NCI-H1436 treated with DMSO at 0.1 percent for 48 hours (cell line): ENCODE data around the gene EVC.
"Not testable (repeated sequence)": the region's sequence is repeated elsewhere in the genome, so short reads cannot be mapped to it uniquely, and the experiment has no call there.

Experiments used
- DNase-seq: peaks from one replicate; lab custom pipeline; 2025; lab: John Stamatoyannopoulos, UW

EVC gene

DNA sequence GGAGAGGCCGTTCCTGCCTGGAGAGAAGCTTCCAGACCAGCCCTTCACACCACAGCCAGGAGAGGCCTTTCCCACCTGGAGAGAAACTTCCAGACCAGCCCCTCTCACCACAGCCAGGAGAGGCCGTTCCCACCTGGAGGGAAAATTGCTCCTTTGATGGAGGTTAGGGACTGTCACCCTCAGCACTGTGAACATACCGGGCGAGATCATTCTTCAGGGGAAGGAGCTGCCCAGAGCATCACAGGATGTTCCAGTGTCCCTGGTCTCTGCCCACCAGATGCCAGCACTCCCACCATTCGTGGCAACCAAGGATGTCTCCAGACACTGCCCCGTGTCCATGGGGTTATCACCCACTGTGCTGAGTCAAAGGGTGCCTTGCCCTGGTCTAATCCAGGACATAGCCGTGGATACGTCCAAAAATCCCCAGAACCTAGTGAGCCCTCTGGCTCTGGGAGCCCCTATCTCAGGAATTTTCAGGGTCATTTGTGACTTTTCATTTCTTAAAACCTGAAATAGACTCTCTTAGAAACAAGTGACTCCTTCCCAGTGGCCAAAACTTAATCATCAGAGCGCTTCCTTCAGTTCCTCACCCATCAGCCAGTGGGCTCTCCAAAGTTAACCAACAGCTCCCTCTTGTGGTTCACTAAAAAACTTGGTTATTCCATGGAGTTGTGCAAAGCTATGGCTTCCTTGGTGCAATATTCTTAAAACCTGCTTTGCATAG, 101.7 kb downstream of the EVC start:
- DNase-seq = no peak

DNA sequence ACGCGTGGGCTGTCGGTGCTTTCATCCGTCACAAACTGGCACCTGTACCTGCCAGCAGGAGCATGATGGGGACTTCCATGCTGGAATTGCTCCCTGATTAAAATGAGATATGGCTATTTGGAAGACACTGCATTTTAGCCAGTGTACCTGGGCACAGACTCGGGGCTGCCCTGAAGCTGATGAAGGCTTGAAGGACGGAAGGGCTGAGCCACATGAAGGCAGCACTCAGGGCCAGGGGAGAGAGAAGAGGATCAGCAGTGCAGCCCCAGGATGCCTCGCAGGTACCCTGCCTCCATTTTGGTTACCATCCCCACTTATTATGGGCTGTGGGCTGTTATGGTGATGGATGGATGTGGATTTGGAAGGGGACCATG, 102.9 kb downstream of the EVC start:
- no peak for DNase-seq

DNA sequence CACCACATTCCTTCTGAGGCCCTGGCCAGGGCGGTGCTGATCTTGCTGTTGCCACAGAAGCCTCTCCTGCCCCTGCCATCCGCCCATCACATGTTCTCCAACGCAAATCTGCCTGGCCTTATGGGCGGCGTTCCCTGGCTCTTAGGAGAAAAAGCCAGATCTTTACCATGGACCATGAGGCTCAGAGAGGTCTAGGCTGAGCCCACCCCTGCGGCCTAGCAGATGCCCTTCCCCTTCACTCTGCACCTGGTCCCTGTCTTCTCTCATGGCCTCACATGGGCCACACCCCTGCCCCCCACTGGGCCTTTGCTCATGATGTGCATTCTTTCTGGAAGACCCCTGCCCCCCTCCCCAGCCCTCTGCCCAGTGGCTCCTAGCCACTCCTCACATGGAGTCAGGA, 103.4 kb downstream of the EVC start:
- DNase-seq = no peak

DNA sequence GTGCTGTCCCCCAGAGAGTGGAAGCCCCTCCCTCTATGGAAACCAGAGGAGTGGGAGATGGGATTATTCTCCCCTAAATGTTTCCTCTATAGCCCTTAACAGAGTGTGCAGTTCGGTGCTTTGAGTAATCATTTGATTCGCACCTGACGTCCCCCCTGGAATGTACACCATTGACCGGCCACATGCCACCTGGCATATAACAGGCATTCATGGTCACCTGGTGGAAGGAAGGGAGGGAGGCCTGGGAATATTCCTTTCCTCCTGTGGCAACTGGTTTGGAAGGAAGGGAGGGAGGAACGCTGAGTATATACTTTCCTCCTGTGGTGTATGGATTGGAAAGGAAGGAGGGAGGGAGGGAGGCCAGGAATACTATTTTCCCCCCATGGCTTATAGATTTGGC, 104.6 kb downstream of the EVC start:
- DNase-seq = no peak

DNA sequence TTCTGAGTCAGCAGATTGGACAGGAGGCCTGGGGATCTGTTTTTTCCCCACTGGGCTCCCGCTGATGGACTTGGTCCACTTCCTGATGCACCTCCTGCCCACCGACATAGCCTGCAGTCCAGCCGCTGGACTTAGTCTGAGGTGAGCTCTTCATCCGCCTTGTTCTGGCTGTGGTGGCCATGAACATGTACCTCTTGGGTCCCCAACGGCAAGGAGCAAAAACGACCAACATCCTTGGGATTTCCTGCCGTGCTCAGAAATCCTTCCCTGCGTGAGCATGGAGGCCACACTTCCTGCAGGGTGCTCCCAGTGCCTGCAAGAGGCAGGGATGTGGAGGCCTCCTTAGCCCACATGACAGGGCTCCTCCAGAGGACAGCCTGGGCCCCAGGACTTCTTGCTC, 105.1 kb downstream of the EVC start:
- no peak for DNase-seq

DNA sequence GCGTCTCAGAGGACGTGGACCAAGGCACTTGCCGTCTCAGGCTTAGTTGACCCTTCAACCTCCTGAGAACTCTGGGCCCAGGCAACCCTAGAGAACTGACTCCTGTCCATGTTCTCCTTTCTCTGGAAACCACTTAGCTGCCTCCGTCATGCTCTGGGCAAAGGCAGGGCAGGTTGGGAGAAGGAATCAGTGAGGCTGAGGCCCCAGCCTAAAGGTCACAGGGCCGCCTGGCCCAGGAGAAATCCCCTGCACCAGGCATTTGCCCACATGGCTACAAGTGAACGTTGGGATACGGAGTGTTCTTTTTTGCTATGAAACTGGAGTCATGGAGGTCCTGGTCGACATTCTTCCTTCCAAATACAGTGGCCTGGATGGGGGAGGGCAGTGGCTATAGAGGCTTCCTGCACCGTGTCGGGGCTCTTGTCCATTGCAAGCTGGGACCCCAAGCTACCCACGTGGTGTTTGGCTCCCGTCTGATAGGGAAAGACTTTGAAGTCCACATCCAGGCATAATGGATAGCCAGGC, 105.9 kb downstream of the EVC start:
- no peak for DNase-seq

DNA sequence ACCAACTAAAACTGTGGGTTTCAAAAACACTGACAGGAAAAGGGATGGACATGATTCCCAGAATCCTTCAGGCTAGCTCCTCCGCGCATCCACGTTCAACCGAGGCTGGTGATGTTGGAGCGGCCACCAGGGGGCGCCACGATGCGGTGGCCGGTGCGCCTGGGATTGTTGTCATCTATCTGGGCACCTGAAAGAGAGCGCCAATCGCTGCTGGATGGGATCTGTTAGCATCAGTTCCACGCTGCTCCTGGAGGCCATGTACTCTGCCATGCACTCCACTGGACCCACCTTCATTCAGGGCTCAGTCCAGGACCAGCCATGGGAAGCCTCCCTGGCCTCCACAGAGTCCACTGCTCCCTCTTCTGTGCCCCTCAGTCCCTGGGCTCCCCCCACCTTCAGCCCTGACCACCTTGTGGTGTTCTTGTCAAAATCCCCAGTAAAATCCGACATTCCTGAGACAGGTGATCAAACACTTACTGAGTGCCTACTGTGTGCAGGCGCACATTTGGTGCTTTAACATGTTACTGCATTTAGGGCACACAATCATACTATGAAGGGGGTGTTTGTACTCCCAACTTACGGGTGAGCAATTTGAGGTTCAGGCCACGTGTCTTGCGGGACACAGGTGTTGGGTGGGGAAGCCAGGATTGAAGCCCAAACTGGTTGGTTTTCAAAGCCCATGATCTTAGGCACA, 110.8 kb downstream of the EVC start:
- DNase-seq = no peak

DNA sequence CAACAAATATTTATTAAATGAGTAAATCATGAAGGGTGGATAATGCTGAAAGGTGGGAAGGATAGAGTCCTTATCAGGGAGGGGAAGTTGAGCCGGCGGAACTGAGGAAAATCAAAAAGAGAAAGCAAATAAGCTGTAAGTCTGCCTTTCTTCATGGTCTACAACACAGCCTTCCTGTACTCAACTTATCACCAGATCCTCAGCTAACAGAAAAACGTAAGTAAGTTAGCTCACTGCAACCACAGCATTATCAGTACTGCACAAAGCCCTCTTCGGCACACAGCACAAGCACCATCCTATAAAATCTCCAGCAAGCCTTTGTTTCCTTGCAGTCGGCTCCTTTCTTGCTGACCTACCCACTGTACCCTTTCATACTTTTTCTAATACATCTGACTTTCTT, 111.6 kb downstream of the EVC start:
- DNase-seq = no peak

DNA sequence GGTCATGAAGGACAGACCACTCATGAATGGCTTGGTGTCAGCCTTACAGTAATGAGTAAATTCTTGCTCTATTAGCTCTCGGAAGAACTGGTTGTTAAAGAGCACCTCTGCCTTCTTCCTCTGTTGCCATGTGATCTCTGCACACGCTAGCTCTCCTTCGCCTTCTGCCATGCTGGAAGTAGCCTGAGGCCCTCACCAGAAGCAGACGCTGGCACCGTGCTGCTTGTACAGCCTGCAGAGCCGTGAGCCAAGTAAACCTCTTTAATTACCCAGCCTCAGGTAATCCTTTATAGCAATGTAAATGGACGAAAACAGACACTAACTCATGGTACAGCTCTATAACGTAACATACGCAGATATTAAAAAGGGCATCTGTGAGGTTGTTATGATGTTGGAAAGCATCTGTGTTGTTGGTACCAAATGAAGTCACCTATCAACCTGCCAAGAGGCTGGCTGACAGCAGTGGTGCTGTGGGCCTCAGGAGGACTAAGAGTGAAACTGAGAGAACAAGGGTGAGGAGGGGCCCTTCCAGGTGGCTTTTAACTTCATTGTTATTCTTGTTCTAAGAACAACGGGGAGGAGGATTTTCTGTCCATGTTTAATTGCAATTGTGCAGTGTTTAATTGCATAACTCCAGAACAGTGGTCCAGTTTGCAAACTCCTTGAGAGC, 112.7 kb downstream of the EVC start:
- DNase-seq = no peak

DNA sequence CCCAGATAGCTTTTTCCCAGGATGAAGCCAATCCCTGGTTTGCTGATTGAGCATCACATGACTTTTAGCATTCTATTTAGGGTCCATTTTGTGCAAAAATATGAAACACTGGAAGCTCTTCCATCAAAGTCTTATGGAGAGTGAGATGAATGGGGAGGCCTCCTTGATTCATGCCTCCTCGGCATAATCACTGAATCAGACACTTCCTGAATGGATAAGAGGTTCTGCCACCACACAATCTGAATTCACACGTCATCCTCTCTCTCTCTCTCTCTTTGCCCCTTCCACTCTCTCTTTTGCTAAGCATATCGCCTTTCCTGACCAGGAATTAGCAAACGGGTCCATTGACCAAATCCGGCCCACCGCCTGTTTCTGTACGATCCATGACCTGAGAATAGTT, 113.2 kb downstream of the EVC start:
- no peak for DNase-seq

DNA sequence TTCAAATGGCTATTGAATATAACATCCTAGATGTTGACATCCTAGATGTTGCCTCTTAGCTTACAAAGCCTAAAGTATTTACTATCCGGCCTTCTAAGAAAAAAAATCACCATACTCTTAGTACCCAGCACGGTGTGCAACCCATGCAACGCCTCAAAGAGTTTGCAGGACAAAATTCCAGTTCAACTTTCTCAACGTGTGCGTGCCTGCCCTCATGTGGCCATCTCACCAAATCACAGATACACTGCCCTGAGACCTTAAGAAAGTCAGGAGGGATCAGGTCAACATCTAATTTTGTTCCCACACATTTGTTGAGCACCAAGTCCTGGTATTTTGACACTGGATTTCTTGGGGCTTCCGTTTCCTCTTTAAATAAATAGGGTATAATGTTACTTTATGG, 113.6 kb downstream of the EVC start:
- no peak for DNase-seq

DNA sequence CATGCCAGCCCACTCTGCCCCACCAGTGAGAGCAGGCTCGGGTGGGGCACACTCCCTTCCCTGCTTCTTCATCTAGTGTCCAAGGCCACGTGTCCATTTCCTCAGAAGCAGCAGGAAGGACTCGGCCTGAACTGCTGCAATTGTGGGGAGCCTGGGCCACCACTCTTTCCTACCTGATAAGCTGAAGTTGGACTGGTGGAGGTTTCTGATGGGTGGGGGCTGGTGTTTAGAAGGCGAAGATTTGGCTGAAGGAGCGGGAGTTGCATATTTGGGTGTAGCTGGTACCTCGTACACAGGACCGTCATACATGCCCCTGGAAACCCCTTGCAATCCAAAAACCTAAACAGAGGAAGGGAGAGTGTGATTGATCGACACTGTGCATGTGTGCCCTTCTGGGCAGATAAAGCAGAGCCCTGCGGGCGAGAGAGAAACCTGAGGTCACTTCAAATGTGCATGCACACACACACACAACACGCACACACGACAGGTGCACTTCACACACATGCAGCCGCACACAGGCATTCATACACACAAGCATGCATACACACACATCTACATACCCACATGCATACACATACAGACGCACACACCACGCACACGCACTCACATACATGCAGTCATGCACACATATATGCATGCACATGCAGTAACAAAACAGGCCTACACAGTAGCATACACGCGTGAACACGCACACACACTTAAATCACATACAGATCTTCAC, 114.5 kb downstream of the EVC start:
- DNase-seq = no peak

DNA sequence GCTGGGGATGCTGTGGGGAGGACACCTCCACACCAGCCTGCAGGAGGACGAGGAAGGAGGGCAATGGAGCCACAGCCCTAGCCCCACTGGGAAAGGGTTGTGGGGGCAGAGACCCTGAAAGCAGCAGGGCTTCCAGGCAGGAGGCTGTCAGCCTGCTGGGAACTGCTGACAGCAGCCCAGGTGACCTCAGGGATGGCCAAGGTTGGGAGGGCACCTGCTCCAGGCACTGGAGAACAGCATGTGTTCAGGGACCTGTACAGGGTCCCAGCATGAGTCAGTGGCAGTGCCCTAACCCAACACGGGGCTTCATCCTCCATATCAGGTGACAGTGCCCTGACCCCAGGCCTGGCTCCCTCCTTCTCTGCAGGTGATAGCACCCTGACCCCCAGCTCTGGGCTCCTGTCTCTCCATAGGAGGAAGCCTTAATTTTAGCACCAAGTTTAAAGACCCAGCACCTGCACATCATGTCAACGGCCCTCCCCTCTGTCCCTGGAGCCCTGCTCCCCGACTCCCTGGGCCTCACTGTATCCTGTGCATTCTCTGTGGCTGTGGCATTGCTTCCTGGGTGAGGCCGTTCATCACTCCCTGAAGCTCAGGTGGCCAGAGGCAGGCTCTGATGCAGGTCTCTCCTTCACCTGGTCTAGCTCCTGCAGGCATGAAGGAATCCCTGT, 115.6 kb downstream of the EVC start:
- DNase-seq = no peak

DNA sequence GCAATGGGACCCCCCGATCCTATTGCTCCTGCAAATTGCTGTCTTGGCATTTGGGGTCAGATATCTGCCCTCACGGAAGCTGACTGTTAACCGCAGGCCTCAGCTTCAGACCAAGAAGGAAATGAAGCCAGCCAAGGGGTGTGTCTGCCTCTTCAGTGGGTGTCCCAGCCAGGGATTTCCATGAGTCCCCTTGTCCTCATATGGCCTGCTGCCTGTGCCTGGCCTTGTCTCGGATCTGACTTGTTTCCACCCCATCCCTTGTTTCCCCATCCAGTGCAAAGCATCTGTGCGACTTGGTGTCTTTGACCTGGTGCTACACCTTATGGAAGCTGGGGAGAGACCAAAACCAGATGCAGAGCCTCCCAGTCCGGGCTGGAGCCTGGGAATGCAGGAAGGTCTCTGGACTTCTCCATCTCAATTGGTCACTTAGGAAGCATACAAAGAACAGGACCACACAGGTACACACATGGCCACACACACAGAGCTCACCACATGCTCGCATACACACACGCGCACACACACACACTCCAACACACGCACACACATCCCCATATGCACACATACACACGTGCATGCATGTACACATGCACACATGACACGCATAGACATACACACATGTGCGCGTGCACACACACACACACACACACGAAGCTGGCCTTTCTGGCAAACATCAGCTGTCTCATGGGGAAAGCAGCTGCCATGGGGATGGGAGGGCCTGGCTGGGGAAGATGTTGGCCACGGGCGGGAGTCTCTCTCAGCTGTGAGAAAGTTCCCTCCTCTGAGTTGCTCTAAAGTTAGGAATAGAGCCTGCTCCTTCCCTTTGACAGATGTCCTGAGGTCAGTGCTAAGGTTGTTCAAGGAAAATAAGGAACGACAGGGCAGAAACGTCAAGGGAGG, 116.4 kb downstream of the EVC start:
- no peak for DNase-seq

DNA sequence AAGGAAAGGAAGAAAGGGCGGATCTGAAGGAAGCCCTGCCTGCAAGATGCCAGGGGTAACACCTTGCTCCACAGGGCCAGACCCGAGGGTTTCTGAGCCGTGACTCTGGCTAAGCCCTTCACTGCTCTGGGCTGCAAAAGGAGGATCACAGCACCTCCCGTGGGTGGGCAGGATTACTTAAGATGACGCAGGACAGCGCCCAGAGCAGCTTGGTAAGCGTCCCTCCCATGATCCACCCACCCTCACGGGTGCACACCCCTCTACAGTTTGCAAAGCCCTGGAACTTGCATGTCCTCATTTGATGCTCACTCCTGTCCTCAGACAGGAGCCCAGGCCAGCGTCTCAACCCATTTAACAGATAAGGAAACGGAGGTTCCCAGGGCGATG, 117.0 kb downstream of the EVC start:
- no peak for DNase-seq

DNA sequence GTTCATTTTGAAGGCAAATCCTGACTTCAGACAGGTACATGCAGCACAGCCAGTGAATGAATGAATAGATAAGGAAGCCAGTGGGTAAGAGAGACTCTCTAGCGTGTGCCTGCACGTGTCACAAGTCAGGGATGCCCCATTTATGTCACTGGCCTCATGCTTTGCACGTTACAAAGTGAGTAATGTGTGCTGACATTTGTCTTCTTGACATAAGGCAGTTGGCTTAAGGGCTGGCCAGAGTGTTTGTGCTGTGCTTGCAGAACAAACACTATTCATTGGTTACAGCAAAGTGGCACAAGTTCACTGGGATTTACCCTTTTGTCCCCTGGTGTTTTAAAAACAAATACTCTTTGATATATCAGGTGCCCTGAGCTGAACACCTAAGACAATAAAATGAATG, 125.9 kb downstream of the EVC start:
- DNase-seq = no peak

DNA sequence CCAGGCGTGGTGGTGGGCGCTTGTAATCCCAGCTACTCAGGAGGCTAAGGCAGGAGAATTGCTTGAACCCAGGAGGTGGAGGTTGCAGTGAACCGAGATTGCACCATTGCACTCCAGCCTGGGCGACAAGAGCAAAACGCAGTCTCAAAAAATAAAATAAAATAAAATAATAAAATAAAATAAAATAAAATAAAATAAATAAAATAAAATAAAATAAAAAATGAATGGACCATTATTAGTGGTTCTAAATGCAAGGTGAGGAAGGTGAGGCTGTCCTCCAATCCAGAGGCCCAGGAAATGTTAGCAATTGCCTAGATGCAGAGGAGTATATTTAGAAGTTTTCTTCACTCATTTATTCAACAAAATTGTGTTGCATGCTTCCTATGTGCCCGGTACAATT, 126.5 kb downstream of the EVC start:
- DNase-seq = not testable (repeated sequence)

DNA sequence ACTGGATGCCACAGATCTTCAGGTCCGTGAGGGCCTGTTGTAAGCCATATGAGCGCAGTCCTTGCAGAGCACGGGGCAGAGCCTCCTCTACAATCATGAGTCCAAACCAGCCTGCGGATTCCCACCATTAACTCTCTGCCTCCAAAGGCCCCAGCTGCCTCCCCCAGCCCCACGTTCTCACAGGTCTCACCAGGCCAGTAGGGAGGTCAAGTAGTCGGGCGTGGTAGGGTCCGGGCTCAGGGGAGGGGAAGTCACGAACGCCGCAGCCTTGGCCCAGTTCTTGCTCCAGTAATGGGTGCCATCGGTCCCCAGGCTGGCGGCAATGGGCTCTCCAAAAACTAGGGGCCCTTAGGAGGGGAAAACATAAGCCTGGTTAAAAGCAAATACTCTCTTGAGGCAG, 128.3 kb downstream of the EVC start:
- no peak for DNase-seq

DNA sequence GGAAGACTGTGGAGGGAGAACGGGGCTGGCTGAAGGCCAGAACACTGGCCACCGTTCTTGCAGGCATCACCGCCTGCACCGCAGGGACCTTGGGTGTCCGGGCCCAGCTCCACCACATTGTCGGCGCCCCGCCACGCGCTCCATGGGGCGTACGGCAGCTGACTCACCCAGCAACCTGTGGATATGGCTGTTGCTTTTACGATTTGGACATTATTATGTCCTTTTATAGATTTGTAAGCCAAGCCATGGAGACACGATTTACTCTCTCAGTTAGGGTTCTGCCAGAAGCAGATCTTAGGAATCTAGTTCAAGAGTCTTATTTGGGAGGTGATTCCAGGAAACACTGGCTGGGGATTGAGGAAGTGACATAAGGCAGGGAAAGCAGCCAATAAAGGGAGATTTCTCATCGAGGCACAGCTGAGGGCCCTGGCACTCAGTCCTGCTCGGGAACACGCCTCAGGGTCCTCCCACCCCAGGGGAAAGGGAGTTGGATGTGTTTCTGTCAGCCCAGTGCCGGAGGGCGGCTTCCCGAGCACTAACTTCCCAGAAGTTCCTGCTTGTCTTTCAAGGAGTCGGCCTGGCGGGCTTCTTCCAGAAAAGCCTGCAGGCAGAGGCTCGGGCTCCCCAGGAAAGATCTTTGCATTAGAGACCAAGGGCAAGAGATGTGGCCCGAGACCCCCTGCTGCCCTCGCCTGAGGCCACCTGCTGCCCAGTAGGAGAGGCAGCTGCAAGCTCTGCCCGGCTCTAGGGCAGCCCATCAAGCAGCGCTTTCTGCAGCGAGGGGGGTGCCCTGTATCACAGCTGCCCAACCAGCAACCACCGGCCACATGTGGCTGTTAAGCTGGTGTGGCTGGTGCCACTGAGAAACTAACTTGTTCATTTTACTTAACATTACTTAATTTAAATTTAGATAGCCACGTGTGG, 129.0 kb downstream of the EVC start:
- no peak for DNase-seq

DNA sequence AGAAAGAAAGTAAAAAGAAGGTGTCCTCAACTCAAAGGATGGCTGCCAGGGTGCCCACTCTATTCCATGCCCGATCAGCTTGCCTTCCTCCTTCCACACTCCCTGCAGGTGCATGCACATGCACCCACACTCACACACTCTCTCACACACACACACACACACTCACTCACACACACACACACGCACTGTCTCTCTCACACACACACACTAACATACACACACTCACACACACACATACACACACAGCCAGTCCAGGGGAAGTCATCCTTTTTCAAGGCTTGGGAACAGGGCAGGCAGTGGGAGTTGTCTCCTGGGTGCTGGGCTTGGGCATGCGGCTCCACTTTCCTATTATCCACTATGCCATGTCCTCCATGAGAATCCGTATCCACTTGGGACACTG, 131.5 kb downstream of the EVC start:
- DNase-seq = no peak
